HG03108 (cell line): ENCODE data around the gene TAF8.
"Not testable (repeated sequence)": the region's sequence is repeated elsewhere in the genome, so short reads cannot be mapped to it uniquely, and the experiment has no call there.

ENCODE experiments used
- ATAC-seq: cut with Tn5 transposase; IDR thresholded peaks from one replicate; pipeline ENCODE4 v1.9.1; 2021; ENCODE audit warnings: moderate library complexity; ENCODE audit not compliant: unreplicated experiment

Gene TAF8

GRCh38 chr6:42028234-42029061 is 21.9 kb upstream of the TAF8 start:
- ATAC-seq: no peak

GRCh38 chr6:42029062-42029685 is 21.1 kb upstream of the TAF8 start:
- ATAC-seq: no peak

GRCh38 chr6:42029881-42030280 is 20.4 kb upstream of the TAF8 start:
- ATAC-seq: no peak

- no peak for ATAC-seq
Measured at GRCh38 chr6:42030585-42031506, 19.5 kb upstream of the TAF8 start.

- no peak for ATAC-seq
Measured at GRCh38 chr6:42032366-42032765, 18.0 kb upstream of the TAF8 start.

GRCh38 chr6:42037669-42038068 is 12.7 kb upstream of the TAF8 start:
- not testable (repeated sequence) for ATAC-seq

- ATAC-seq: no peak
Measured at GRCh38 chr6:42038163-42038562, 12.2 kb upstream of the TAF8 start.

GRCh38 chr6:42038811-42039408 is 11.4 kb upstream of the TAF8 start:
- ATAC-seq: no peak

- ATAC-seq: no peak
Measured at GRCh38 chr6:42040856-42041480, 9.4 kb upstream of the TAF8 start.

- ATAC-seq: no peak
Measured at GRCh38 chr6:42041481-42042053, 8.8 kb upstream of the TAF8 start.

- ATAC-seq: no peak
Measured at GRCh38 chr6:42042108-42042507, 8.2 kb upstream of the TAF8 start.

GRCh38 chr6:42043787-42044475 is 6.4 kb upstream of the TAF8 start:
- ATAC-seq: peak; percentile 34

- no peak for ATAC-seq
Measured at GRCh38 chr6:42045538-42046460, 4.5 kb upstream of the TAF8 start.

- no peak for ATAC-seq
Measured at GRCh38 chr6:42046464-42047212, 3.7 kb upstream of the TAF8 start.

GRCh38 chr6:42047213-42047590 is 3.1 kb upstream of the TAF8 start:
- no peak for ATAC-seq

- no peak for ATAC-seq
Measured at GRCh38 chr6:42047790-42048405, 2.4 kb upstream of the TAF8 start.

GRCh38 chr6:42049116-42049809 is 1.1 kb upstream of the TAF8 start:
- ATAC-seq: no peak
